GM20000 (cell line): ENCODE measurements around the gene CLIC6.
A peak's percentile ranks its signal among the peaks of the same experiment; 100 is the strongest.

ENCODE experiments used
- DNase-seq: peaks from one replicate; pipeline ENCODE4 v3.0.0; 2012; ENCODE audit warnings: low spot score
- CTCF ChIP-seq: IDR thresholded peaks from 2 replicates; pipeline ENCODE4 v1.5.1; 2012; ENCODE audit warnings: mild to moderate bottlenecking, control low read depth; ENCODE audit errors: extremely low read depth, missing control alignments

Gene CLIC6

GRCh38 chr21:34630536-34631143 lies 38.2 kb upstream of the CLIC6 start:
- peak; percentile 62 for TF ChIP-seq CTCF
- peak; percentile 69 for DNase-seq

DNA sequence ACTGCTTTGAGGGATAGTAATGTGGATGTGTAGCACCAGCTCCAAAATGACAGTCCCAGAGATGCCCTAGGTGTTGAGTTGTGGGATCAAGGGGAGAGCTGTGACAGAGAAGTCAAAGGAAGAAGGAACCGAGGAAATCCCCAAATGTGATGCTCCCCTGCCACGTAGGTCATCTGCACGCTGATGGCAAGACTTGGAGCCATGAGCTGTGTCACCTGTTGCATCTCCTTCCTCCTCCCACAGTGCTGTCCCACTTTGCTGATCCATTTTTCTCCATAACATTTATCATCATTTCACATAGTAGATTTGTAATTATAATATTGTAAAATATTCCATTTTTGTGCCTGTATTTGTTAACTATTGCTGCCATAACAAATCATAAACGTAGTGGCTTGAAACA lies 36.3 kb upstream of the CLIC6 start:
- no peak for TF ChIP-seq CTCF
- DNase-seq = no peak

DNA sequence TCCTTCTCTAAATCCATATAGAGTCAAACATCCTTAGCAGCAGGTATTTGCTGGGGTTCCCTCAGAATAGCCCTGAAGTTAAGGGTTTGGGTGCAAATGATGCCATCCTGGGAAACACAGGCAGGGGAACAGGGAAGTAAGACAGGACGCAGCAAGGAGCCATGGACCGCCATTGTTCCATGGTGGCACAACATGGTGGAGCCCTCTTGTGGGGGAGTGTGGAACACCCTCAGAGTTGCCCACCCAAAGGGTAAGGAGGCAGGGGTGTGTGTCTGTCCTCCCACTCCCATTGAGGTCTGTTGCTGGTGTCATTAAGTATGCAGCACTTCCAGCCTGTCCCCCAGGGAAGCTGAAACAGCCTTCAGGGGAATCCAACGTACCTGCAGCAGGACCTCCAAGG lies 33.5 kb upstream of the CLIC6 start:
- DNase-seq = no peak
- peak; percentile 14 for TF ChIP-seq CTCF

DNA sequence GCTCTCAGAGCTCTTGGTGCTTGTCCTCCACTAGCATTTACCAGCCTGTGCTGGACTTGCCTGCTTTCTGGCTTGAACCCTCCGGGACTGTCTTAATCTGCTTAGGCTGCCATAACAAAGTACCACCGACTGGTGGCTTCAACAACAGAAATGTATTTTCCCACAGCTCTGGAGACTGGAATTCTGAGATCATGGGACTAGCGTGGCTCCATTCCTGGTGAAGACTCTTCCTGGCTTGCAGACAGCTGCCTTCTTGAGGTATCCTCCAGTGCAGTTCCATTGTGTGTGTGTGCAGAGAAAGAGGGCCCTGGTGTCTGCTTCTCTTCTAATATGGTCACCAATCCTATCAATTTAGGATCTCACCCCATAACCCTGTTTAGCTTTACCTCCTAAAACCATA lies 31.8 kb upstream of the CLIC6 start:
- TF ChIP-seq CTCF = no peak
- DNase-seq = no peak

- TF ChIP-seq CTCF = no peak
- no peak for DNase-seq
Measured at GRCh38 chr21:34639250-34639649, 29.5 kb upstream of the CLIC6 start.

DNA sequence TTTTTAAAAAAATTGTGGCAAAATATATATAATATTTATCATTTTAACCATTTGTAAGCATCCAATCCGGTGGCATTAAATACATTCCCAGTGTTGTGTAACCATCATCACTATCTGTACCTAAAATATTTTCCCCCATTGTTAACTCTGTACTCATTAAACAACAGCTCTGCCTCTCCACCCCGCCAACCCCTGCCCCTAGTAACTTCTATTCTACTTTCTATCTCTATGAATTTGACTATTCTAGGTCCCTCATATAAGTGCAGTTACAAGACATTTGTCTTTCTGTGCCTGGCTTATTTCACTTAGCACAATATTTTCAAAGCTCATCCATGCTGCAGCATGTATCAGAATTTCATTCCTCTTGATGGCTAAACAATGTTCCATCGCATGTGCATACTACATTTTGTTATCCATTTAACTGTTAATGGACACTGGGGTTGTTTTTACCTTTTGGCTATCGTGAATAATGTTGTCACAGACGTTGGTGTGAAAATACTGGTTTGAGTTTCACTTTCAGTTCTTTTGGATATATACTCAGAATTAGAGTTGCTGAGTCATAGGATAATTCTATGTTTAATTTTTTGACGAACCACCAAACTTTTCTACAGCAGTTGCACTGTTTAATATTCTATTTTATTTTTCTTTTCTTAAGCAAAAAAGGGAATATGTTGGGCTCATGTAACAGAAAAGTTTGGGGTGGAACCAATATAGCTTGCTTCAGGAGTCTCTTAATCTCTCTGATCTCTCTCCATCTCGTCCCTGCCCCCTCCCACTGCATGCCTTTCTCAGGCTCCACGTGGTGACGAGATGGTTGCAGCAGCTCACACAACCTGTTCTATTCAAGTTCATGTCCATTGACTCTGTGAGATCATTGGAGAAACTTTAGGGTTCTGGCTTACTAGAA lies 28.7 kb upstream of the CLIC6 start:
- no peak for TF ChIP-seq CTCF
- DNase-seq = peak; percentile 49

- no peak for DNase-seq
- no peak for TF ChIP-seq CTCF
Measured at GRCh38 chr21:34640858-34641257, 27.9 kb upstream of the CLIC6 start.
